ENCODE measurements around the gene IL34.

IL34 gene

DNA sequence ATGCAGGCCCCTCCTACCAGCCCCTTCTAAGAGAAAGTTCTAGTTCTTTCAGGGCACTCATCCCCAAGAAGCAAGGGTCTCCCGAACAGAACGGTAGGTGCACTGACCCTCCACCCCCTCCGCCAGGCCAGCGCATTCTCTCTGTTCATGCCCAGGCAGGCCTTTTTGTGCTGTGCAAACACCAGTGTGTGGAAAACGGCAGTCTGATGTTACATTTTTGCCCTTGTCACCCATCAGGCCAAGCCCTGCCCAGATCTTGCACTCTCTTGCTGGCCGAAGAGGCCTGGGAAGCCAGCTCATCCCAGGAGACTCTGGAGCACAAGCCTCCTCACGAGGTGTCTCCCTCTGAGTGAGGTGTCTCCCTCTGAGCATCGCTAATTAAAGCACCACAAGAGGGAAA lies 55.6 kb downstream of the IL34 start:
- no peak overlapping the region for H3K4me3 ChIP-seq (ENCODE audit: insufficient read depth, low read depth, low read length, poor library complexity, severe bottlenecking)
- H3K9me3 ChIP-seq (ENCODE audit: control insufficient read depth, low read length), result no peaks in the 10 kb centered on the region
- no peak for DNase-seq
- peaks cover 3% of the 10 kb centered on the region for H3K36me3 ChIP-seq (ENCODE audit: control insufficient read depth, insufficient read depth, low read length)
- no peak overlapping the region for H3K27ac ChIP-seq (ENCODE audit: insufficient read depth, low read length, poor library complexity, severe bottlenecking)
- no peaks in the 10 kb centered on the region for H3K4me1 ChIP-seq (ENCODE audit: control insufficient read depth, insufficient read depth, low read length, poor library complexity, severe bottlenecking)
- no peaks in the 10 kb centered on the region for H3K27me3 ChIP-seq (replicated peaks; ENCODE audit: control insufficient read depth, insufficient read depth, low read length, poor library complexity, severe bottlenecking)

- Histone ChIP-seq H3K4me3 (ENCODE audit: insufficient read depth, low read depth, low read length, poor library complexity, severe bottlenecking) (no peak overlapping the region), H3K4me1 (ENCODE audit: control insufficient read depth, insufficient read depth, low read length, poor library complexity, severe bottlenecking) (no peaks in the 10 kb centered on the region), H3K9me3 (ENCODE audit: control insufficient read depth, low read length) (no peaks in the 10 kb centered on the region), H3K27me3 (replicated peaks; ENCODE audit: control insufficient read depth, insufficient read depth, low read length, poor library complexity, severe bottlenecking) (no peaks in the 10 kb centered on the region), H3K27ac (ENCODE audit: insufficient read depth, low read length, poor library complexity, severe bottlenecking) (no peak overlapping the region), H3K36me3 (ENCODE audit: control insufficient read depth, insufficient read depth, low read length) (peaks cover 3% of the 10 kb centered on the region)
- DNase-seq, result no peak
These were observed 56.3 kb downstream of the IL34 start for GRCh38 chr16:70702624-70703023.

DNA sequence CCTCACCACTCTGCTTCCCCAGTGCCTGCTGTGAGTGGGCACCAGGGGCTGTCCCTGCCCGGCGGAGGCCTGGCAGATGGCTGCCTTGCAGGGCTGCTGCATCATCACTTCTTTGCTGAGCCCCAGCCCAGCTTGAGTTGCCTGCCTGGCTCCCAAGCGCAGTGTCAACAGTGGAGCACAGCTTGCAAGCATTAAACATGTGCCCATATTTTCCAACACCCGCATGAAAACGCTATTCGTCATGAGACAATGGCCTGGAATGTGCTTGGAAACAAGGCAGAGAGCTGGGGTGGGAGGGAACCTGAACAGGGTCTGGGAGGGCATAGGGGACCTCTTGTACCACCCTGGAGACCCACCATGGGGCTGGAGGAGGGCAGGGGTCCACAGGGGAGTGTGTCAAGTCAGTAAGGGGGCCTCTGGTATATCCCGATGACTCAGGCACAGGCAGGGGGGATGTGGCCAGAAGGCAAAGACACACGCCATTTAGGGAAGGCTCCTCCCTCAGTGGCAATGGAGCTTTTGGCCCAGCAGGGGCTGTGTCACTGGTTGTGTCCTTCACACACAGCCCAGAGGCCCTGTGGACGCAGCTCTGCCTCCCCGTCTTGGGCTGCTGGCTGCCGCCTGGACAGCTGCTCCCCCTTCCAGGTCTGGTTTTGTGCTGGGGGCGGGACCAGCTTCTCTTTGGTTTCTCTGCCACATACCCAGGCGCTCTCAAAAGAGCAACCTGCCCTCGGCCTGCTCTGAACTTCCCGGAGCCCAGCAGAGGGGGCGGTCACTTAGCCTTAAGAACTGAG lies 56.9 kb downstream of the IL34 start:
- H3K4me3 ChIP-seq (ENCODE audit: insufficient read depth, low read depth, low read length, poor library complexity, severe bottlenecking), result no peak overlapping the region
- peaks cover 3% of the 10 kb centered on the region for H3K36me3 ChIP-seq (ENCODE audit: control insufficient read depth, insufficient read depth, low read length)
- H3K4me1 ChIP-seq (ENCODE audit: control insufficient read depth, insufficient read depth, low read length, poor library complexity, severe bottlenecking), result no peaks in the 10 kb centered on the region
- DNase-seq, result no peak
- H3K27me3 ChIP-seq (replicated peaks; ENCODE audit: control insufficient read depth, insufficient read depth, low read length, poor library complexity, severe bottlenecking), result no peaks in the 10 kb centered on the region
- H3K27ac ChIP-seq (ENCODE audit: insufficient read depth, low read length, poor library complexity, severe bottlenecking), result no peak overlapping the region
- H3K9me3 ChIP-seq (ENCODE audit: control insufficient read depth, low read length), result no peaks in the 10 kb centered on the region

- no peak for DNase-seq
- H3K4me3 ChIP-seq (ENCODE audit: insufficient read depth, low read depth, low read length, poor library complexity, severe bottlenecking), result no peak overlapping the region
- H3K36me3 ChIP-seq (ENCODE audit: control insufficient read depth, insufficient read depth, low read length), result peaks cover 3% of the 10 kb centered on the region
- no peak overlapping the region for H3K27ac ChIP-seq (ENCODE audit: insufficient read depth, low read length, poor library complexity, severe bottlenecking)
- no peaks in the 10 kb centered on the region for H3K9me3 ChIP-seq (ENCODE audit: control insufficient read depth, low read length)
- no peaks in the 10 kb centered on the region for H3K27me3 ChIP-seq (replicated peaks; ENCODE audit: control insufficient read depth, insufficient read depth, low read length, poor library complexity, severe bottlenecking)
- no peaks in the 10 kb centered on the region for H3K4me1 ChIP-seq (ENCODE audit: control insufficient read depth, insufficient read depth, low read length, poor library complexity, severe bottlenecking)
These were observed 57.5 kb downstream of the IL34 start for GRCh38 chr16:70703835-70704381.

DNA sequence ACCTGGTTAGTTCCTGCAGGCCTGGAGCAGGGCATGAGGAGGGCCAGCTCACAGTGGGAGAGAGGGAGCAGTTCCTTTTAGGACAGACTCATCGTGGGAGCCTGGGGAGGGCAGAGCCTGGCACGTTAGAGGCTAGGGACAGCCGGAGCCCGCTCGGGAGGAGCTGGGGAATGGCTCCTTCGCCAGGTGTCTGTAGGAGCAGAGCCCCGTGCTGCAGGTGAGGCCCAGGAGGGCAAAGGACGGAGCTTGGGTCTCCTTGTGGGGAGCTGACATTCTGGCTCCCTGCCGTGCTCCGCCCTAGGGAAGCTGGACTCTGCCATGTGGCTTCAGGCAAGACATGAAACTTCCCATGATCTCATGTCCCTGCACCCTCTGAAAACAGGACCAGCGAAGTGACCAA lies 58.2 kb downstream of the IL34 start:
- Histone ChIP-seq H3K36me3 (ENCODE audit: control insufficient read depth, insufficient read depth, low read length) (no peaks in the 10 kb centered on the region), H3K4me1 (ENCODE audit: control insufficient read depth, insufficient read depth, low read length, poor library complexity, severe bottlenecking) (no peaks in the 10 kb centered on the region), H3K27ac (ENCODE audit: insufficient read depth, low read length, poor library complexity, severe bottlenecking) (no peak overlapping the region), H3K4me3 (ENCODE audit: insufficient read depth, low read depth, low read length, poor library complexity, severe bottlenecking) (no peak overlapping the region), H3K9me3 (ENCODE audit: control insufficient read depth, low read length) (no peaks in the 10 kb centered on the region), H3K27me3 (replicated peaks; ENCODE audit: control insufficient read depth, insufficient read depth, low read length, poor library complexity, severe bottlenecking) (no peaks in the 10 kb centered on the region)
- no peak for DNase-seq

GRCh38 chr16:70705056-70705455 lies 58.7 kb downstream of the IL34 start:
- no peaks in the 10 kb centered on the region for H3K27me3 ChIP-seq (replicated peaks; ENCODE audit: control insufficient read depth, insufficient read depth, low read length, poor library complexity, severe bottlenecking)
- no peak for DNase-seq
- no peak overlapping the region for H3K27ac ChIP-seq (ENCODE audit: insufficient read depth, low read length, poor library complexity, severe bottlenecking)
- H3K36me3 ChIP-seq (ENCODE audit: control insufficient read depth, insufficient read depth, low read length), result no peaks in the 10 kb centered on the region
- no peak overlapping the region for H3K4me3 ChIP-seq (ENCODE audit: insufficient read depth, low read depth, low read length, poor library complexity, severe bottlenecking)
- H3K9me3 ChIP-seq (ENCODE audit: control insufficient read depth, low read length), result no peaks in the 10 kb centered on the region
- no peaks in the 10 kb centered on the region for H3K4me1 ChIP-seq (ENCODE audit: control insufficient read depth, insufficient read depth, low read length, poor library complexity, severe bottlenecking)

DNA sequence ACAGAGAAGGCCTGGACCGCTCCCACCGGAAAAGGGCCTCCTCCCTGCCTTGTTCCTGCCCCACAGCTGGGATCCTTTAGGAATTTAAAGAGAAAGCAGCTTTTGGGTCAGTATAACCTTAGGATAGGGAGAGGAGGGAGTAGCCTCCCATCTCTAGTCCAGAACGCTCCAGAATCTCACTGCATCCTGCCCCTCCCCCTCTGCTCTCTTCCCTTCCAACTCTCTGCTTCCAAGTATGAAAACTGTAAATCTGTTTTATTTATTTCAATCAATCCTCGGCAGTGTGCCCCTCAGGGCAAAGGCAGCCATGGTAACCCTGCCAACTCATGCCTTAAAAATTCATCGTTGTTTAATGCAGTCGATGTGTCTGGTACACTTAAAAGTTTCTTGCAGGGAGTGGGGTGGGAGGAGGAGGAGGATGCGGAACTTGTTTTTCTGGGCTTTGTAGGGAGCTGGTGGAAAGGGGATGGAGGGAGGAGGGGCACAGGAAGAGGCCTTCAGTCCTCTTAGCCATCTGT lies 60.6 kb downstream of the IL34 start:
- DNase-seq, result no peak
- H3K36me3 ChIP-seq (ENCODE audit: control insufficient read depth, insufficient read depth, low read length), result peaks cover 7% of the 10 kb centered on the region
- H3K27me3 ChIP-seq (replicated peaks; ENCODE audit: control insufficient read depth, insufficient read depth, low read length, poor library complexity, severe bottlenecking), result no peaks in the 10 kb centered on the region
- no peaks in the 10 kb centered on the region for H3K4me1 ChIP-seq (ENCODE audit: control insufficient read depth, insufficient read depth, low read length, poor library complexity, severe bottlenecking)
- no peaks in the 10 kb centered on the region for H3K9me3 ChIP-seq (ENCODE audit: control insufficient read depth, low read length)
- H3K4me3 ChIP-seq (ENCODE audit: insufficient read depth, low read depth, low read length, poor library complexity, severe bottlenecking), result no peak overlapping the region
- H3K27ac ChIP-seq (ENCODE audit: insufficient read depth, low read length, poor library complexity, severe bottlenecking), result no peak overlapping the region

DNA sequence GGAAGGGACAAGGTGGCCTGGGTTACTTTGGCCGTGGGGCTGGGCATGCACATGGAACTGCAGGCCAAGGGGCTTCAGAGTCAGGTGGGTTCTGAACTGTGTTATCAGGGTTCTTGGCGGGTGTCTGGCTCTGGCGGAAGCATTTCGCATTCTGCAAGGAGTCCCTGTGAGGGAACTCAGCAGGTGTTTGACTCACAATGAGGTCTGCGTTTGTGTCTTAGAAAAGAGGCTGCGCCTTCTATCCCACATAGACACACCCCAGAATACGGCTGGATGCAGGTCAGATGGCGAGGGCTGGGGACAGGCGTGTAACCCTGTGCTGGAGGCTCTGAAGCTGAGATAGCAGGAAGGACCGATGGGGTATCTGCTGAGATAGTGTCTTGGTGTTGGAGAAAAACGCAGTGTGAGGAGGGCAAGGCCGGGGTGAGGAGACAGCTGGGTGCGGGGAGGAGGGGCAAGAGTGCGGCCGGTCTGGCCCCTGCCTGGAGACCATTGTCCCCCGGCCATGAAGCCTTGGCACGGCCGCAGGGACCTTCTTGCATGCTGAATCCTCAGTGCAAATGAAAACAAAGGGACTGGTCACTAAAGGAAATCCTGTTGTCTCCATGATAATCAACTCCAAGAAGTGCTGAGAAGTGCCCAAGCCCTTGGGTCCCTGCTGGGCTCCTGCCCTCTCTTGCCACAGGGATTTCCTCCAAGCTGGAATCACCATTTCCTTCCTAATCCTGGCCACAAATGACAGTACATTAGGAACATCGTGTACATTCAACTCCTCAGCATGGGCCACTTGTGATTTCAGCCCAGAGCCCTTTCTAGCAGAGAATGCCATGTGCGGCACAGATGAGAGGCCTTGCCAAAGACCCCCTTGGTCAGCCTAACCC lies 62.2 kb downstream of the IL34 start:
- no peak overlapping the region for H3K4me3 ChIP-seq (ENCODE audit: insufficient read depth, low read depth, low read length, poor library complexity, severe bottlenecking)
- no peaks in the 10 kb centered on the region for H3K9me3 ChIP-seq (ENCODE audit: control insufficient read depth, low read length)
- no peak overlapping the region for H3K27ac ChIP-seq (ENCODE audit: insufficient read depth, low read length, poor library complexity, severe bottlenecking)
- DNase-seq, result no peak
- H3K27me3 ChIP-seq (replicated peaks; ENCODE audit: control insufficient read depth, insufficient read depth, low read length, poor library complexity, severe bottlenecking), result no peaks in the 10 kb centered on the region
- no peaks in the 10 kb centered on the region for H3K4me1 ChIP-seq (ENCODE audit: control insufficient read depth, insufficient read depth, low read length, poor library complexity, severe bottlenecking)
- H3K36me3 ChIP-seq (ENCODE audit: control insufficient read depth, insufficient read depth, low read length), result peaks cover 7% of the 10 kb centered on the region

- H3K36me3 ChIP-seq (ENCODE audit: control insufficient read depth, insufficient read depth, low read length), result peaks cover 7% of the 10 kb centered on the region
These were observed 63.1 kb downstream of the IL34 start for GRCh38 chr16:70709457-70709856.

DNA sequence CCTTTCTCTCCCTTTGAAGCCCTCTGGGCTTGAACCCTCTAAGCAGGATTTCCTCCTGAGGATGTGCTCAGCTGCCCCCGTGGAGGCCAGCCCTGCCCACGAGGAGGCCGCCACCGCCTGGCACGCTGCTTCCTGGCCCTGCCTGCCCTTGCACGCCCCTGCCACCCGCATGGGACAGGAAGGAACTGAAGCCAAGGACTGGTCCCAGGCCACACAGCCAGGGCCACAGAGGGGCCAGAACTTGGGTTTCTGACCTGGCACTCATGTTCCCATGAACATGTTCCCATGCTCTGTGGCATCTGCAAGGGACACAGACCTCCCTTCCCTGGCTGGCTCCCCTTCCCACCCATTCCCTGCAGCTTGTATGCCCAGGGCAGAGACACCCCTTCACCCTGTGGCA lies 63.6 kb downstream of the IL34 start:
- Histone ChIP-seq H3K36me3 (ENCODE audit: control insufficient read depth, insufficient read depth, low read length) (peaks cover 7% of the 10 kb centered on the region), H3K27ac (ENCODE audit: insufficient read depth, low read length, poor library complexity, severe bottlenecking) (no peak overlapping the region), H3K4me3 (ENCODE audit: insufficient read depth, low read depth, low read length, poor library complexity, severe bottlenecking) (no peak overlapping the region), H3K27me3 (replicated peaks; ENCODE audit: control insufficient read depth, insufficient read depth, low read length, poor library complexity, severe bottlenecking) (no peaks in the 10 kb centered on the region), H3K4me1 (ENCODE audit: control insufficient read depth, insufficient read depth, low read length, poor library complexity, severe bottlenecking) (no peaks in the 10 kb centered on the region), H3K9me3 (ENCODE audit: control insufficient read depth, low read length) (no peaks in the 10 kb centered on the region)
- DNase-seq, result no peak

More at GRCh38 chr16:70709457-70709856, 63.1 kb downstream of the IL34 start:
- Histone ChIP-seq H3K27me3 (replicated peaks; ENCODE audit: control insufficient read depth, insufficient read depth, low read length, poor library complexity, severe bottlenecking) (no peaks in the 10 kb centered on the region), H3K27ac (ENCODE audit: insufficient read depth, low read length, poor library complexity, severe bottlenecking) (no peak overlapping the region), H3K9me3 (ENCODE audit: control insufficient read depth, low read length) (no peaks in the 10 kb centered on the region), H3K4me3 (ENCODE audit: insufficient read depth, low read depth, low read length, poor library complexity, severe bottlenecking) (no peak overlapping the region), H3K4me1 (ENCODE audit: control insufficient read depth, insufficient read depth, low read length, poor library complexity, severe bottlenecking) (no peaks in the 10 kb centered on the region)
- DNase-seq, result no peak
